ENCODE data around the gene PRKCH.

The PRKCH gene

DNA sequence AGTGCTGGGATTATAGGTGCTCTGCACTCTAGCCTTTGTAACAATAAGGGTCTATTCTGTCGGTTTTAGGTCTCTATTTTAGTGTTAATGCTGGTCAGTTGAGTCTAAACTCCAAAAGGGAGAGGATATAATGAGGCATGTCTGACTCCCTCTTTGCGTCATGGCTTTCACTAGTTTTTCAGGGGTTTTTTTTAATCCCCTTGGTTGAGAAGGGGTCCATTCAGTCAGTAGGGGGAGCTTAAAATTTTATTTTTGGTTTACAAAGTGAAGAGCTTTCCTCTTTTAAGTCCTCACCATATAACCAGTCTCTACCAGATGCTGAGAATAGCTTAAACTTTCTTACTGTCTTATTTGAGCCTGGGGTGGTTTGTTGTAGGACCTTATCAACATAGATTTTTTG lies 106.9 kb downstream of the PRKCH start:
- no peak for DNase-seq (ENCODE audit: low read depth in 2 of 2)

DNA sequence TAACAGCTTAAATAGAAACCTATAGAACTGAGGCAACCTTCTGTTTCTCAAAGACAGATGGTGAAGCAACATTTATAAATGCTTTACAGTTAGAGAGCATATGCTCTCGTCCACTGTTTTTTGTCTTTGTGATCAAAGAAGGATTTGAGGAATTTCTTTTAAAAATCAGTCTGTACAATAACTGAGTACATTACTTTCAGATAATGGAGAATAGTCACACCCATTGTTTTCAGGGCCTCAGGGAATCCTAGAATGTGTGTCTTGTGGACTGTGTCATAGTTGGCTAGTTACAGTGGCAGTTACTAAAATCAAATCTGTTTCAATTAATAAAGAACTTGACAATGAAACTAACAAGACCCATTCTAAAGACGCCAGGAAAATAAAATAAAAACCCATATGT lies 107.9 kb downstream of the PRKCH start:
- DNase-seq (ENCODE audit: low read depth in 2 of 2), result no peak

- no peak for DNase-seq (ENCODE audit: low read depth in 2 of 2)
Measured at GRCh38 chr14:61430066-61430757, 108.8 kb downstream of the PRKCH start.

DNA sequence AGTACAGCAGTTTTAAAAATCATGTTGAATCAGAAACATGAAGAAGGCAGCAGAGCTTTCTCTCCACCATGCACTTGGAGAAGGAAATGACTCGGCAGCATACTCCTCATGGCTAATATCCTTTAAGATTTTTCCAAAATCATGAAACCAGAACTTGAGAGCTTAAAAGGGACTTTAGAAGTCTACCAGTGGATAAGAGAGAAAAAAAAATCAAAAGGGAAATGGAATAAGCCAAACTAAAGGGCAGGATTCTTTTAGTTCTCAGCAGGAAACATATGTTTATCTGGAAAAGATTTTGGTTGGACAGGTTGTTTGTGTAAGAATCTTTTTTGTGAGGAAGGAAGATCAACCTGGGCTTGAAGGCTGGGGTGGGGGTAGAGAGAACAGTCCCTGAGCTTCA lies 111.8 kb downstream of the PRKCH start:
- DNase-seq (ENCODE audit: low read depth in 2 of 2), result no peak

DNA sequence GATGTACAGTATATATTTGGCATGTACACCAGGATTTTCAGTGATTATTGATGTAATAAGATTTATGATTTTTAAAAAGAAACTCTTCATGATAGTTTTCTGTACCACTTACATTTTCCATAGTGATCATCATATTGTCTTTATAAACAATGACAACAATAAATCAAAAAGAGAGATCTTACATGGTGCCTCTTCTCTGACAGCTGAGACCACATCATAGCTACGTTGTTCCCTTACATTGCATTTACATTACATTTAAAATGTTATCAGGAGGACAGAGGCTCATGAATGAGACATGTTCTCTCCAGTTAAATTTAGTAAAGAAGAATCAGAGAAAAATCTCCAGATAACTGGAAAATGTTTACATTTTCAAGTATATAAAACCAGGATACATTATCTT lies 112.4 kb downstream of the PRKCH start:
- DNase-seq (ENCODE audit: low read depth in 2 of 2), result no peak

DNA sequence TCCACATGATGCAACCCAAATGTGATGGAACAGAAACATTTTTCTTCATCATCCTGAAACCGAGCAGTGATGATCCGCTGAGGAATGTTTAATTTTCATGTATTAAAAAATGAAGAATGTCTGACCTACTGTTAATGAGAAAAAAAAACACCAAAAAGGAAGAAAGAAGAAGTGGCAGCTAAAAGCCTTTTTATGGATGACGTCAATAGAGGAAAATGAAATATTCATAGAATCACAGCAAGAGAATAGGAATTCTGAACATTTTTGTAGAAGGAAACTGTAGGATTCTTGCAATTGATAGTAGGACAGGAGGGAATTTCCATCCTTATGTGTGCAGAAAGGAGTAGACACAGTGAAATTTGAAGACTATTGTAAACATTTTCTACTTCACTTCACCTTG lies 112.9 kb downstream of the PRKCH start:
- DNase-seq (ENCODE audit: low read depth in 2 of 2), result no peak

- no peak for DNase-seq (ENCODE audit: low read depth in 2 of 2)
Measured at GRCh38 chr14:61435563-61436337, 114.4 kb downstream of the PRKCH start.

DNA sequence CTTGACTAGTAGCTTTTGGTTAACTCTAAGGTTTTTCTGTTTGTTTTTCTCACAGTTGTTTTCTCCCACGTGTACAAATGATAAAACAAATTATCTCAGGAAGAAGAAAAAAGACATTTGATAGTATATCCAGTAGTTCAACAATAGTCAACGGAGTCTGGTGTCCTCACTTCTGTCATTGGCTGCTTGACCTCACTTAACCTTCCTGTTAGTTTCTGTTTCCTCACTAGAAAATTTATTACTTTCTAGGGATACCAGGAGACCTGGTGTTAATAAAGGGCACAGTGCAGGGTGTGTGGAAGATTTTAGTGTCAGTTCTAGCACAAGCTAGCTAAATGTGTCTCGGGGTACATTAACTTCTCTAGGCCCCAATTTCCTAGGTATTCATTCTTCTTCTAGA lies 116.0 kb downstream of the PRKCH start:
- DNase-seq (ENCODE audit: low read depth in 2 of 2), result no peak

DNA sequence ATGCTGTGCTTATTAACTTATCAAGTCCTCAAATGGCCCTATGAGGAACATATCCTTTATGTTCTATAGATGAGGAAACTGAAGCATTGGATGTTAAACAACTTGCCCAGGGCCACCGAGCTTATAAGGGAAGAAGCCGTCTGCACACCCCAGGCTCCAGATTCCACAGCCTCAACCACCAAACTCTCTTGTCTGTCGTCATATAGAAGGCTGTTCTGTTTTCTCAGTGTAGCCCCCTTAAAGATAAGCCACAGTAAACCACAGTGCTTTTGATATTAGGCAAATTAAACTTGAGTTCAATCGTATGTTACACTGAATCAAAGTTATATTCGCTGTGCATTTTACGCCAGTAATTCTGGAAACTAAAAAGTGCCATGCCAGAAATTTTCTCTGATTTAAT lies 116.7 kb downstream of the PRKCH start:
- no peak for DNase-seq (ENCODE audit: low read depth in 2 of 2)

DNA sequence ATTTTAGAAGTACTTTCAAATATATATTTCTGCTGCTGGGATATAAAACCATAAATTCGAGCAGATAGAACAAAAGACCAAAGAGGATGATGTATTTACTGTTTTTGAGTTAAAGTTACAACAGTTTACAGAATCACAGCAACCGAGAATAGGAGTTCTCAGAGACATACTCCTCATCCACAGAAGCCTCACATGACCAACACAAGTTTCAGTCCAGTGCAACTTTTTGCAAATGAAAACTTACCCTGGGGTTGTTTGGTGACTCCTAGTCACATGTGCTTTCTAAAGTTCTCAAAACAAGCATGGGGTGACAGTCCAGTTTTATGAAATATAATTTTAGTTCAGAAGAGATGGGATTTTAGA lies 117.1 kb downstream of the PRKCH start:
- no peak for DNase-seq (ENCODE audit: low read depth in 2 of 2)

GRCh38 chr14:61438860-61439765 lies 117.7 kb downstream of the PRKCH start:
- no peak for DNase-seq (ENCODE audit: low read depth in 2 of 2)

DNA sequence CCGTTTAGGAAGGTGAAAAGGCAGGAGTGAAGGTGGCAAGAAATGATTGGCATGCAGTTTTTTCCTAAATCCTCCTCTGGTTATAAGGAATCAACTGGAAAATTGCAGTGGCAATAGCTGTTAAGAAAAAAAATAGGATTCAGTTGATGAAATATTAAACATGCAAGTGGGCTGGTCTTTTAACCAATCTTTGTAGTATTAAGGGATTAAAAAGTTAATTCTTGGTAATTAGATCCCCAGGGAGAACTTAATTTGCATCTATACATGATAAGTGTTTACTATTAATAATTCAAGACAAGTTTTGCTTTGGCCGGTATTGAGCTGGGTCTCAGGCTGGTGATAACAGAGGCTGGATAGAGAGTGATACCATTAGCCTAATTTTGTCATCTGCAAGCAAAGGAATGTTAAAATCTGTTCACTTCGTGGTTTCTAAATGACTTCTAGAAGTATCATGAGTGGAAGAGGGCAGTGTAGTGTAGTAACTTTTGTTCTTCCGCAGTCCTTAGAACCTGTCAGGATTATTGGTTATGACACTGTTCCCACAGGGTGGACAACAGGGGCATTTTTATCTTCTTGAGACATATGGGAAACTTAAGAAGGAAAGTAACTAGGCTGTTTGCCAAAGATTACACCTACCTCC lies 118.5 kb downstream of the PRKCH start:
- DNase-seq (ENCODE audit: low read depth in 2 of 2), result no peak

- no peak for DNase-seq (ENCODE audit: low read depth in 2 of 2)
Measured at GRCh38 chr14:61443481-61443880, 122.1 kb downstream of the PRKCH start.

DNA sequence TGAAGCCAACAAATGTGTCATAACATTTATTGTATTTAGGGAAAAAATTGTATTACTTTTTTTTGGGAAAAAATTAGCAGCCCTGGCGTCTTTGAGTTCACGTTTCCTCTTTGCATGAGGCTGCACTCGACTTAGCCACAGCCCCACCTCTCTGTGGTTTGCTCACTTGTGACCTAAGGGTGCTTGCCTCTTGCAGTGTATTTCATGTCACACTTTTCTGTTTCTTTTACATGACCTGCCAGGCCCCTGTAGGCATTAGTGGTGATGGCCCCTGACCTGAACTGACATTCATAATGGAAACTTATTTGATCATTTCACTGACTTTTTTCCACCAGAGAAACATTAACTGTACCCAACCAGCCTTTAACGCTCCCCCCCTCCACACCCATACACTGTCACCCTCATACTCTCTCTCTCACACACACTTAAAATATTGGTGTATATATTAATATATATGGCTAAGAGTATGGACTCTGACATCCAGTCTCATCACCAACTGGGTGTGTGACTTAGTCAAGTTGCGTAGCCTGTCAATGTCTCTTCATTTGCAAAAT lies 122.9 kb downstream of the PRKCH start:
- peak; percentile 37 to 47 for DNase-seq (ENCODE audit: low read depth in 2 of 2)

GRCh38 chr14:61451491-61451890 lies 130.1 kb downstream of the PRKCH start:
- DNase-seq (ENCODE audit: low read depth in 2 of 2), result no peak

DNA sequence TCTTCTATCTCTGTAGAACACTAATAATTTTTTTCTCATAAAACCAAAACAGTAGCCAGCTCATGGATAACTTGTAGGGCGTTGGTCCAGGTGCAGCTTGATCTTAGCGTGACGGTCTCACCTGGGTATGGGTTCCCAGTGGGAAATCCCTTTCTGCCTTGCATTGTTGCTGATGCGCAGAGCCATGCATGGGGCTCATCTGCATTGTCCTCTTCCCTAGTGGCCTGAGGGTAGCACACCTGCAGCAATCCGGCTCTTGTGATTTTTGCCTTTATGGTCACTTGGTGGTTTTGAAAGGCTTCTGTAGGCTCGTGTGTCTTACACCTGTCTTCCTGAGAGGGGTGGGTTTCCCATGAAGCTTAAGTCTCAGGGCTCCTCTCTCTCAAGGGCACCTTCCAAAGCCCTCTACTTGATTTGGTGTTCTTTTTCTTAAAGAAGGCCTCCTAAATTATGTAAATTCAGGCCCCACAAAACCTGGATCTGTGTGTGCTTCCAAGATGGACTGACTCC lies 130.6 kb downstream of the PRKCH start:
- no peak for DNase-seq (ENCODE audit: low read depth in 2 of 2)

DNA sequence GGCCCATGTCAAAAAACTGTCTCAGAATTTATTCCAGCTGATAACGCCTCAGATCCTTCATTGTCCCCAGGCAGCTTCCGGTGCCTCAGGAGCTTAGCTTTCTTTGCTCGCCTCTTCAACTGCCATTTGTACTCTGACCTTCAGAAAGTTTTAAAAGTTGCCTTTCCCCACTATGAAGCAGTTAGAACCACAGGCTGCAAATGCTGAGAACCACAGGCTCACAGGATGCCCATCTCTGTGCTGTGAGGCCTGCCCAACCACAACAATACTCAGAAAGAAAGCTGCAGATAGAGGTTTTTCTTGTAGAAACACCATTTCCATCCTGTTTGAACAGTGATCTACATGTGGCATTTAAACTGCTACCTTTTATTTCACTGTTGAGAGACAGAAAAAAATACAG lies 131.1 kb downstream of the PRKCH start:
- peak in 1 of 2 donors; percentile 27 for DNase-seq (ENCODE audit: low read depth in 2 of 2)

- DNase-seq (ENCODE audit: low read depth in 2 of 2), result no peak
Measured at GRCh38 chr14:61453103-61453767, 131.9 kb downstream of the PRKCH start.

DNA sequence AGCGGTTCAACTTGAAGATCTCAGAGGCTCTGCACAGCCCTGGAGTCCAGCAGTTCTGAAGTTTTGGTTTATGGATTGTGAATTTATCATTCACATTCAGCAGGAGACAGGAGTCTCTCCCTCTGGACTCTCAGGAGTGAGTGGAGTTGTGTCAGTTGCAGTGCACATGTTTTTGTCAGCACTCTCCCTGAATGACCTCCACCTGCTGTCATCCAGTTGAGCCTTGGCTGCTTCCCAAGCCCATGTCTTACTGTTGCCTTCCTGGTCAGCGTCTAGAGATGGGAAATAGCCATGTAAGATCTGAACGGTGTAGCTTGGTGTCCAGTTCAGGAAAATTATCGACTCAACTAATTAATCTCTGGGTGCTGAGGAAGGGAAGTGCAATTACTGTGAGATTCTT lies 133.2 kb downstream of the PRKCH start:
- DNase-seq (ENCODE audit: low read depth in 2 of 2), result no peak

GRCh38 chr14:61455351-61455750 lies 134.0 kb downstream of the PRKCH start:
- DNase-seq (ENCODE audit: low read depth in 2 of 2), result no peak

GRCh38 chr14:61456720-61457119 lies 135.3 kb downstream of the PRKCH start:
- peak; percentile 71 to 76 for DNase-seq (ENCODE audit: low read depth in 2 of 2)
